Skeletal muscle tissue (tissue), 4 donors: Measurements from ENCODE around the gene DHX8. TPM values are rescaled to one million over a fixed set of nuclear protein-coding genes. Genes with fewer than 3 reads are reported as not detected.
"Not testable (repeated sequence)": the region's sequence is repeated elsewhere in the genome, so short reads cannot be mapped to it uniquely, and the experiment has no call there.

ENCODE experiments used
- H3K27ac ChIP-seq: one replicate; pipeline ENCODE4 v1.7.0; 2013; ENCODE audit warnings: mild to moderate bottlenecking, low read depth, low read length, inconsistent platforms
- H3K27me3 ChIP-seq, 3 donors: one replicate each; pipeline ENCODE4 v1.7.0; 2013; ENCODE audit warnings: low read length in 3 of 3; ENCODE audit not compliant: control insufficient read depth in 3 of 3, insufficient read depth in 3 of 3
- H3K36me3 ChIP-seq, 3 donors: one replicate each; pipeline ENCODE4 v1.7.0; 2013; ENCODE audit warnings: low read length in 3 of 3; ENCODE audit not compliant: control insufficient read depth in 3 of 3, insufficient read depth in 3 of 3
- H3K4me1 ChIP-seq, 3 donors: one replicate each; pipeline ENCODE4 v1.7.0; 2013; ENCODE audit warnings: low read length in 3 of 3, mild to moderate bottlenecking in 3 of 3; ENCODE audit not compliant: control insufficient read depth in 3 of 3, insufficient read depth in 3 of 3
- H3K4me3 ChIP-seq, 3 donors: one replicate each; pipeline ENCODE4 v1.7.0; 2013; ENCODE audit warnings: low read length in 3 of 3
- H3K9ac ChIP-seq, 3 donors: one replicate each; pipeline ENCODE4 v1.7.0; 2013; ENCODE audit warnings: low read length in 3 of 3, mild to moderate bottlenecking in 3 of 3, moderate library complexity in 2 of 3, low read depth in 1 of 3
- H3K9me3 ChIP-seq, 3 donors: one replicate each; pipeline ENCODE4 v1.7.0; 2013; ENCODE audit warnings: low read length in 3 of 3; ENCODE audit not compliant: control insufficient read depth in 3 of 3
- total RNA-seq: library from RNA; depleted of rRNA; stranded (reverse); fragments of >200 nt; gene quantifications from one replicate; pipeline ENCODE4 v1.2.3, GENCODE V29; 2014
- donor health status: Osteomylitis.

DHX8 gene
- total RNA-seq, 1 donor from 2014 or later: 23.0 TPM

GRCh38 chr17:43475494-43476089 lies 8.2 kb upstream of the DHX8 start:
- no peaks in the 10 kb centered on the region for H3K9me3 ChIP-seq

GRCh38 chr17:43476306-43476705 lies 7.5 kb upstream of the DHX8 start:
- H3K9me3 ChIP-seq, H3K4me1 ChIP-seq, H3K27ac ChIP-seq, H3K9ac ChIP-seq, H3K36me3 ChIP-seq, H3K4me3 ChIP-seq, H3K27me3 ChIP-seq: not testable (repeated sequence)

More at GRCh38 chr17:43475494-43476089, 8.2 kb upstream of the DHX8 start:
- Histone ChIP-seq H3K4me3 (no peak overlapping the region), H3K27ac (no peak overlapping the region), H3K36me3 (no peaks in the 10 kb centered on the region), H3K4me1 (no peaks in the 10 kb centered on the region), H3K27me3 (no peaks in the 10 kb centered on the region), H3K9ac (no peak overlapping the region)

- Histone ChIP-seq H3K36me3 (no peaks in the 10 kb centered on the region), H3K27me3 (no peaks in the 10 kb centered on the region), H3K4me1 (peaks cover 0 to 2% (median under 1%) of the 10 kb centered on the region in 3 donors), H3K9ac (no peak overlapping the region), H3K4me3 (no peak overlapping the region), H3K9me3 (no peaks in the 10 kb centered on the region), H3K27ac (no peak overlapping the region)
These were observed 5.7 kb upstream of the DHX8 start for GRCh38 chr17:43477832-43478634.

- Histone ChIP-seq H3K9ac (no peak overlapping the region), H3K4me3 (no peak overlapping the region), H3K36me3 (no peaks in the 10 kb centered on the region), H3K4me1 (peaks cover 9 to 13% (median 10%) of the 10 kb centered on the region in 3 donors), H3K27me3 (no peaks in the 10 kb centered on the region), H3K9me3 (no peaks in the 10 kb centered on the region), H3K27ac (no peak overlapping the region)
These were observed 3.8 kb upstream of the DHX8 start for GRCh38 chr17:43479948-43480347.

GRCh38 chr17:43482103-43483012 lies 1.4 kb upstream of the DHX8 start:
- Histone ChIP-seq H3K9ac (no peak overlapping the region), H3K27me3 (no peaks in the 10 kb centered on the region), H3K4me3 (no peak overlapping the region), H3K9me3 (no peaks in the 10 kb centered on the region), H3K4me1 (peaks cover 15 to 26% (median 16%) of the 10 kb centered on the region in 3 donors), H3K27ac (no peak overlapping the region), H3K36me3 (no peaks in the 10 kb centered on the region)

GRCh38 chr17:43490621-43491020 lies 6.8 kb downstream of the DHX8 start:
- H3K36me3 ChIP-seq: peaks cover 38 to 51% (median 44%) of the 10 kb centered on the region in 3 donors
- no peak overlapping the region for H3K4me3 ChIP-seq
- no peaks in the 10 kb centered on the region for H3K27me3 ChIP-seq
- no peak overlapping the region for H3K9ac ChIP-seq
- no peak overlapping the region for H3K27ac ChIP-seq
- H3K9me3 ChIP-seq: no peaks in the 10 kb centered on the region
- H3K4me1 ChIP-seq: peaks cover 0 to 9% (median 0%) of the 10 kb centered on the region in 3 donors

- H3K27me3 ChIP-seq, H3K4me1 ChIP-seq, H3K9ac ChIP-seq, H3K9me3 ChIP-seq, H3K27ac ChIP-seq, H3K4me3 ChIP-seq: not testable (repeated sequence)
- peaks cover 44 to 57% (median 48%) of the 10 kb centered on the region in 3 donors for H3K36me3 ChIP-seq
These were observed 25.7 kb downstream of the DHX8 start for GRCh38 chr17:43509440-43509839.

- H3K27ac ChIP-seq, H3K4me1 ChIP-seq, H3K9ac ChIP-seq, H3K27me3 ChIP-seq, H3K4me3 ChIP-seq, H3K9me3 ChIP-seq: not testable (repeated sequence)
- H3K36me3 ChIP-seq: peaks cover 34 to 43% (median 36%) of the 10 kb centered on the region in 3 donors
These were observed 27.4 kb downstream of the DHX8 start for GRCh38 chr17:43511199-43511598.

- Histone ChIP-seq H3K4me3 (no peak overlapping the region), H3K9ac (peak overlapping the region in 1 of 3 donors; percentile 45), H3K27ac (peak overlapping the region; percentile 52), H3K9me3 (no peaks in the 10 kb centered on the region), H3K36me3 (peaks cover 31 to 47% (median 45%) of the 10 kb centered on the region in 3 donors), H3K27me3 (no peaks in the 10 kb centered on the region), H3K4me1 (peaks cover 7 to 8% (median 8%) of the 10 kb centered on the region in 3 donors)
These were observed 31.9 kb downstream of the DHX8 start for GRCh38 chr17:43515656-43516055.
